Heart right ventricle (tissue), 16 donors: ENCODE results near the gene UNC45B. TPM values are rescaled to one million over a fixed set of nuclear protein-coding genes. Genes with fewer than 3 reads are reported as not detected.
A peak's percentile ranks its signal among the peaks of the same experiment; 100 is the strongest.

ENCODE experiments used
- ATAC-seq, 8 donors: fragments of 200-7000 bp; cut with Tn5 transposase; one replicate each; pipeline ENCODE4 v1.9.1; 2020; ENCODE audit warnings: mild to moderate bottlenecking in 8 of 8, moderate library complexity in 8 of 8, moderate number of reproducible peaks in 1 of 8
- DNase-seq, 2 donors: peaks; one replicate each; pipeline ENCODE4 v3.0.0-alpha.2; 2020
- H3K27ac ChIP-seq, 10 donors: fragments of 200-600 bp; sonication (generic) in 2 of 10; one replicate each; pipeline versions ENCODE4 v1.5.0 to v1.8.0; 2020 to 2022; ENCODE audit warnings: mild to moderate bottlenecking in 3 of 10
- H3K27me3 ChIP-seq, 7 donors: fragments of 200-600 bp; one replicate each; pipeline ENCODE4 v1.8.0; 2021 to 2022; ENCODE audit warnings: mild to moderate bottlenecking in 2 of 7
- H3K36me3 ChIP-seq, 9 donors: fragments of 200-600 bp; sonication (generic) in 1 of 9; one replicate each; pipeline versions ENCODE4 v1.5.0 to v1.8.0; 2020 to 2022; ENCODE audit warnings: mild to moderate bottlenecking in 2 of 9
- H3K4me1 ChIP-seq, 9 donors: fragments of 200-600 bp; sonication (generic) in 1 of 9; one replicate each; pipeline versions ENCODE4 v1.5.0 to v1.8.0; 2020 to 2022; ENCODE audit warnings: mild to moderate bottlenecking in 4 of 9
- H3K4me3 ChIP-seq, 10 donors: fragments of 200-600 bp; sonication (generic) in 2 of 10; one replicate each; pipeline versions ENCODE4 v1.5.0 to v1.8.0; 2020 to 2022; ENCODE audit warnings: mild to moderate bottlenecking in 7 of 10, moderate library complexity in 2 of 10
- H3K9me3 ChIP-seq, 11 donors: fragments of 200-600 bp in 10 of 11; sonication (generic) in 2 of 11; one replicate each; pipeline versions ENCODE4 v1.5.0 to v1.8.0; 2013 to 2022; ENCODE audit warnings: mild to moderate bottlenecking in 2 of 11, control low read depth in 1 of 11, moderate library complexity in 1 of 11
- WGBS, 2 donors: extraction: QIAGEN DNeasy Blood & Tissue Kit; methylation state at CpG; one replicate each; pipeline ENCODE4 v1.1.7; 2013; ENCODE audit warnings: inconsistent platforms in 1 of 2; 5-methylcytosine and 5-hydroxymethylcytosine counted together
- intact Hi-C, 10 donors: fragments of 100-400 bp; cut with DNase I; formaldehyde crosslinking; loops; one replicate each; pipeline versions ENCODE4 v1.11.1 to v1.14.2; 2022
- polyA plus RNA-seq, 2 donors: library from polyadenylated mRNA; stranded (reverse); fragments of 200-250 nt; gene quantifications; one replicate each; pipeline ENCODE4 v1.2.3, GENCODE V29; 2013
- total RNA-seq, 10 donors: library from RNA; stranded (reverse); fragmentation: NEBNext Ultra II Directional in 3 of 10; extraction: Animal tissue kit (Norgen Biotek cat#: 25700) in 3 of 10; gene quantifications; one replicate each; pipeline versions ENCODE4 v1.2.1 to v1.2.4, GENCODE V29; 2021 to 2023
- TF ChIP-seq, protein P1 (sequence below), 9 donors: fragments of 200-600 bp; sonication (generic) in 2 of 9; IDR thresholded peaks; one replicate each; pipeline versions ENCODE4 v1.5.0 to v1.8.0; 2021 to 2022; ENCODE audit warnings: antibody characterized with exemption in 9 of 9, mild to moderate bottlenecking in 5 of 9, moderate library complexity in 1 of 9
- donor health status: Arrhythmogenic right ventricular cardiomyopathy.
- donor health status: ischemic (EF 13 %, LVEDD 7.1; RV severe dilation, severe dysfunction).
- donor health status: healthy with polysubstance abuse.
- donor health status: DM: no; HTN: yes; CAD: no.
- donor health status: DM: no; HTN: no; CAD: no.
- donor health status: ischemic (EF 25% LVEDD 6.9; RV normal size, moderate dysfunction).
- donor health status: ischemic (EF 25% LVEDD 5.7; RV mildly dilated, moderate dysfunction).
- donor health status: healthy.
- donor health status: DM: yes; HTN: yes; CAD: no.
- donor health status: Ischemic cardiomyopathy.
- donor health status: ischemic (EF 35%, LVEDD 5.7; RV mildly dilated, moderate dysfunction).
- donor health status: nonischemic (EF 11% LVEDD 7.7; RV severe dilation, severe dysfunction).
- donor health status: DM: yes; HTN: yes; CAD: no.
- donor health status: PGD.
- donor health status: ischemic (EF 29% LVEDD 5.4; RV normal size, mild dysfunction).
- donor health status: nonischemic (EF 23%, LVEDD 6.1; RV moderate dilation, normal function).

The UNC45B gene
- total and polyA plus RNA-seq, 12 donors: 27.8 to 303 (median 229) TPM

DNA sequence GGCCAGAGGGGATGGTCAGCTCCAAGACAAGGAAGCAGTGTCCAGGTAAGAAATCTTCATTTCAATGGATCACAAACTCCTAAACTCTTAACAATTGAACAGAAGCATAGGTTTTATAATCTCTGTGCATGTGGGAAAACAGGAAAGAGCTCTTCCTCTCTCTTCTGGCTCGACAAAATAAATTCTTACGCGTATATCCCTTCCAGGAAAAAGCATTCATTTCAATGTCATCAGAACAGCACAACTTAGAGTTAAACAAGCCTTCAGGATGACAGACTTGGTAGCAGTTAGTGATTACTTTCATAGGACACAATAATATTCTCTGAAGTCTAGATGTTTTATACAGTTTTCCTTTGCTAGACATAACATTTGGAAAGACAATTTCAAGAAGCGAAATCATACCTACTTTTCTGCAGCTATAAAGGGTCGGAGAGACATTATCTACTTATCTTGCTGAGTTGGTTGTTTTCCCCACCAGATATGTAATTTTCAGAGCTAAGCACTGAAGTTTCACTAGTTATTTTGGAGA lies 65.9 kb downstream of the UNC45B start:
- TF ChIP-seq, protein P1, sequence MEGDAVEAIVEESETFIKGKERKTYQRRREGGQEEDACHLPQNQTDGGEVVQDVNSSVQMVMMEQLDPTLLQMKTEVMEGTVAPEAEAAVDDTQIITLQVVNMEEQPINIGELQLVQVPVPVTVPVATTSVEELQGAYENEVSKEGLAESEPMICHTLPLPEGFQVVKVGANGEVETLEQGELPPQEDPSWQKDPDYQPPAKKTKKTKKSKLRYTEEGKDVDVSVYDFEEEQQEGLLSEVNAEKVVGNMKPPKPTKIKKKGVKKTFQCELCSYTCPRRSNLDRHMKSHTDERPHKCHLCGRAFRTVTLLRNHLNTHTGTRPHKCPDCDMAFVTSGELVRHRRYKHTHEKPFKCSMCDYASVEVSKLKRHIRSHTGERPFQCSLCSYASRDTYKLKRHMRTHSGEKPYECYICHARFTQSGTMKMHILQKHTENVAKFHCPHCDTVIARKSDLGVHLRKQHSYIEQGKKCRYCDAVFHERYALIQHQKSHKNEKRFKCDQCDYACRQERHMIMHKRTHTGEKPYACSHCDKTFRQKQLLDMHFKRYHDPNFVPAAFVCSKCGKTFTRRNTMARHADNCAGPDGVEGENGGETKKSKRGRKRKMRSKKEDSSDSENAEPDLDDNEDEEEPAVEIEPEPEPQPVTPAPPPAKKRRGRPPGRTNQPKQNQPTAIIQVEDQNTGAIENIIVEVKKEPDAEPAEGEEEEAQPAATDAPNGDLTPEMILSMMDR (IDR thresholded peaks at IDR 0.05): no peak
- peak overlapping the region in 8 of 10 donors; percentile 24 to 83 (median 62) for H3K27ac ChIP-seq
- peak in 5 of 8 donors; percentile 33 to 73 (median 66) for ATAC-seq
- WGBS, 2 donors: 48 to 56% methylated on average over 5 of the region's 5 CpGs
- peaks cover 0 to 6% (median 0%) of the 10 kb centered on the region in 7 donors for H3K27me3 ChIP-seq
- no peak for DNase-seq
- H3K4me3 ChIP-seq: no peak overlapping the region
- no peaks in the 10 kb centered on the region for H3K36me3 ChIP-seq
- H3K9me3 ChIP-seq: no peaks in the 10 kb centered on the region
- intact Hi-C loops: no loop called here
- H3K4me1 ChIP-seq: peaks cover 0 to 57% (median 6%) of the 10 kb centered on the region in 9 donors

DNA sequence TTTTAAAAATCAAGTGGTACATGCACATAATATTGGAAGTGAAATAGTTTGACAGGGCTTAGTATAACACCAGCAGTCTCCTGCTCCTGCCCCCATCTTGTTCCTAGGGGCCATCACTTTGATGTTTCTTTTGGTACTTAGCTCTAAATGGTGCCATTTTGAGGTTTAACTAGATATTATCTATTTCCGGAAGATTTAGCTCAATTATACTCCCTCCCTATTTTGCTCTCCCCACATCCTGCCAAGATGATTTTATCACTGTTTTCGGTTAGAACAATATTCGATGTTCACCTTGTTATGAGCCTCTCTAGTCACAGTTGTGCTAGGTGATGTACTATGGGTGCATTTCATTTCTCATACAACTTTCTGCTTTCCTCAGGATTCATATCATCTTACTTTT lies 66.6 kb downstream of the UNC45B start:
- Histone ChIP-seq H3K27ac (peak overlapping the region in 8 of 10 donors; percentile 34 to 83 (median 62)), H3K9me3 (no peaks in the 10 kb centered on the region), H3K4me3 (no peak overlapping the region), H3K27me3 (peaks cover 0 to 6% (median 0%) of the 10 kb centered on the region in 7 donors), H3K36me3 (no peaks in the 10 kb centered on the region), H3K4me1 (peaks cover 0 to 65% (median 13%) of the 10 kb centered on the region in 9 donors)
- intact Hi-C loops: no loop called here
- ATAC-seq (peak in 3 of 8 donors; percentile 27 to 51 (median 29)), DNase-seq (no peak)
- 51 to 53% methylated on average over 3 of the region's 3 CpGs for whole genome bisulfite sequencing, 2 donors
- TF ChIP-seq, protein P1 (IDR thresholded peaks at IDR 0.05): no peak

DNA sequence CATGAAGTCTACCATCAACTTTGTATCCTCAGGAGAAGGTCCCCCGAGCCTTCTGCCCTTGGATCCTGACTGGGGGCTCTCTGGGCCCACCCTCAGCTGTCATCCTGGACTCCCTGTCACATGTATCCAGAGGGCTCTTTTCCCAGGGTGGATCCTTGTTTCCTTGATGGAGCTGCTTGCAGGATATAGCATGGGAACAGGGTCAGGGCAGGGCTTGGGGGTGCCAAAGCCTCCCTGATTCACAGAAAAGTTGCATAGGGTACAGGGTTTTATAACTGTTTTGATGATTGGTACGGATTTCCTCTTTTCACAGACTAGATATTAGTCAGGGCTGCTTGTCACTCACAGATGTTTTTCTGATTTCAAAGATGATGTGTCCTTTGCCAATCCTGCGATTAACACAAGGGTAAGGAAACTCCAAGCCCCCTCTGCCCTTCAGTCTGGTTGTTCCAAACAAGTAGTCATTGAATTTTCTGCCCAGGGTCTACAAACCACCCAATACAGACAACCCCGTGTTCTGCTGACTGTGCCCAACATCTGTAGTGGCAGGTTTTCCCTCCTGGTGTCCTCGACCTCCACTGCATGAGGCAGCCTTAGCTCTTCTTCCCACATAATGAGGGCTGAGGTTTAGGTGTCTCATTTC lies 67.1 kb downstream of the UNC45B start:
- Histone ChIP-seq H3K27ac (peak overlapping the region in 8 of 10 donors; percentile 34 to 83 (median 62)), H3K27me3 (peaks cover 0 to 6% (median 0%) of the 10 kb centered on the region in 7 donors), H3K4me1 (peaks cover 0 to 70% (median 19%) of the 10 kb centered on the region in 9 donors), H3K4me3 (peak overlapping the region in 1 of 10 donors; percentile 5), H3K9me3 (no peaks in the 10 kb centered on the region), H3K36me3 (no peaks in the 10 kb centered on the region)
- TF ChIP-seq, protein P1 (IDR thresholded peaks at IDR 0.05): no peak
- 55 to 57% methylated on average over 5 of the region's 5 CpGs for WGBS, 2 donors
- DNase-seq (no peak), ATAC-seq (peak in 4 of 8 donors; percentile 25 to 48 (median 42))
- intact Hi-C loops: no loop called here

DNA sequence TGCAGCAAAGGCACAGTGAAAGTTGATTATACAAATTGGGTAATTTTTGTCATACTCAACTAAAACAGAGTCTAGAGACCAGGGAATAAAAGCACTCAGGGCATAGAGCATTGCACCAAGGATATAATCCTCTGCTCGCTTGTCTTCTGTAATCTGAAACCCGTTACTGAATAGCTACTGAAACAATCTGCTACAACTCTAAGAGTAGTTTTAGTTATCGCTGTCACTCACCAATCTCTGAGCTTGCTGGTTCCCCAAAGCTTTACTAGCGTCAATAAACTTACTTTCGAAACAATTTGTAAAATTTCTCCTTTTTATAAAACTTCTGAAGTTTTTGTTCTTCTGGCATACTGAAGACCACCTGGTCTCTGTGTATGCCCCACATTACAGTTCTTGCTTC lies 69.5 kb downstream of the UNC45B start:
- Histone ChIP-seq H3K27ac (peak overlapping the region in 1 of 10 donors; percentile 83), H3K4me1 (peaks cover 0 to 77% (median 23%) of the 10 kb centered on the region in 9 donors), H3K9me3 (peaks cover 0 to 2% (median 0%) of the 10 kb centered on the region in 11 donors), H3K36me3 (no peaks in the 10 kb centered on the region), H3K4me3 (no peak overlapping the region), H3K27me3 (peaks cover 0 to 6% (median 0%) of the 10 kb centered on the region in 7 donors)
- TF ChIP-seq, protein P1 (IDR thresholded peaks at IDR 0.05): no peak
- DNase-seq (no peak), ATAC-seq (no peak)
- intact Hi-C loops: no loop called here
- 63 to 73% methylated on average over 5 of the region's 5 CpGs for WGBS, 2 donors
